Effector CD8-positive, alpha-beta T cell (primary cell): ENCODE data around the gene IRF4.

ENCODE experiments used
- DNase-seq: peaks from one replicate; lab custom pipeline; 2025; lab: John Stamatoyannopoulos, UW

The IRF4 gene

DNA sequence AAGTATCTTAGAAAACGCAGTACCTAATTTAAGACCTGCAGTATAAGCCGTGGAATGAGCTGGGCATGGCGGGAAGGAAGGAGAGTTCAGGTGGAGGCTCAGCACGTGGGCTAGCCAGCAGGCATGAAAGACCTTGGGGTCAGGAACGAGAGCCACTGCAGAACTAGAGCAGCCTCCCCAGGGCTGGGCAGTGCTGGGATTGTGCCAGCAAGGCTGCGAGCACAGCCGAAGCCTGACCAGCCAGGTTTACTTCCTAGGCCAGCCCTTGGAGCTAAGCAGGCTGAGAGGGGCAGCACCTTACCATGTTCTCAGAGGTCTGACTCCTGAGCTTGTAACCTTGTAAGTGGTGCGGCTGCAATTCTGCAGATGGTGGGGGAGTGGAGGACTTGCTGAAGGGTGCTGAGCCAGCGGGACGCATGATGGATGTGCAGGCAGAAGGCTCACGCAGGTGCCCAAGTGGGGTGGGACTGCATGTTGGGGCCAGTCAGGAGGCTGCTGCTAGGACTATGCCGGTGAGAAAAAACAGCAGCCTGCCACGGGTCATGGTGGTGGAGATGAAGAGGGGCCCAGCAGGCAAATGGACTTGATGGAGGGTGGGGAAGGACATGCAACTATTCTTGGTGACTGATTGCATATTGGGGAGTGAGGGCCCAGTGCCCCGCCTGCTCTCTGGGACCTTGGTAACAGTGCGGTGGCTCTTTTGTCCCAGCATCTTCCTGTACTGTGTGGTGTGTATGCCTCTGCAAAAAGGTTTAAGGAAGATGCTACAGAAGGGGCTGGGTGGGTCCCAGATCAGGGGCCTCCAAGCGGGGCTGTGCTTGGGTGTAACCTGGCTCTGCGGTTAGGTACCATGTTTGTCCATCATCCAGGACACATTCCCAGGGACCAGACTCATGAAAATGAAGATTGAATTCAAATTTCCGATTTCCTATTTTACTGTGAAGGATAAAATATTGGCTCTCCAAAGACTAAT, 37.6 kb upstream of the IRF4 start:
- DNase-seq = no peak

DNA sequence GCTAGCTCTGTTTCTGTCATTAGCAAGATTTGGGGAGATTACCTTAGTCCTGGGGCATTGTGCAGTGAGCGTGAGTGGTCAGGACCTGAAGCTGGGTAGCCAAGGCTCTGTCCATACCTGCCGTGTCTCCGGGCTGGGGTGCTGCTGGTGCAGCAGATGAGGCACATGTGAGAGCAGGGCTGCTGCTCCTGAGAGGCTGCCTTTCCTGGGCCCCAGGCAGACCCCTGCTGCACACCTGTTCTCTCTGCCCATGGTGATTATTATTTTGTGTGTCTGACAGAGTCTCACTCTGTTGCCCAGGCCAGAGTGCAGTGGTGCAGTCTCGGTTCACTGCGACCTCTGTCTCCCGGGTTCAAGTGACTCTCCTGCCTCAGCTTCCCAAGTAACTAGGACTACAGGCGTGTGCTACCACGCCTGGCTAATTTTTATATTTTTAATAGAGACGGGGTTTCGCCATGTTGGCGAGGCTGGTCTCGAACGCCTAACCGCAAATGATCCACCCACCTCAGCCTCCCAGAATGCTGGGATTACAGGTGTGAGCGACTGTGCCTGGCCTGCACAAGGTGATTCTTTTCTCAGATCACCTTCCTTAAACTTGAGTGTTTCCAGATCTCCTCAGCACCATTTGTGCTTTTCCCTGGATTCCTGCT, 36.8 kb upstream of the IRF4 start:
- no peak for DNase-seq

DNA sequence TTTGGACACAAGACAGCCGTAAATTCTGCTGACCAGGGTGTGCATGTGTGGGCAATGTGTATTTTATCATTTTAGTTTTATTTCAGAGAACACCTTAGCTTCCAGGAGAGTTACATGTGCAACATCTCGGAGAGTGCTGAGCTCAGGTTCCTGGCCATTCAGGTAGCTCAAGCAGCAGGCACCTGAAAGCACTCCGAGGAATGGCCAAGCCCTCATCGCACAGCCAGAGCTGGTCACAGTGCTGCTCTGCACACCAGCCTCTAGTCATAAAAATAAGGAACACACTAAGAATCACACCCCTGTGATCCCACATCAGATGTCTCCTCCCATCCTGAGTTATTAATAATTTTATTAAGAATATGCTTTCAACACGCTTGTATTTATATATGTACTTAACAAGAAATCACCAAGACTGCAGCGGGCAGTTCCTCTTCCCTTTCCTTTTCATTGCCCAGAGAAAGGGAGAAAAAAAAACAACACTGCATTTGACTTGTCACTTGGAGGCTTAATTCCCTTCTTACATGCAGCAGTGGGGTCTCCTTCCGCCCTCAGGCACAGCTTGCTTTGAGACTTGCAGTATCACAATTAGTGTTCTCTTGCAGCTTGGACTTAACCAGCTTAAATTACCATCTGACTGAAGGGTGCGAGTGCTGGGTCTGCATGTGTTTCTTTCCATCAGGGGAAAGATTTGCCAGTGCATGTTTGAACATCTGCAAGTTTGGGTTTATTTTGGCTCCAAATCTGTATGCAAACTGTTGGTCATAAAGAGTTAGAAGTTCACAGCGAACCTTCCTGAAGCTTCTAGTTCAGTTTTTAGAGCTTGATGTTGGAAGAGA, 36.0 kb upstream of the IRF4 start:
- DNase-seq = no peak

DNA sequence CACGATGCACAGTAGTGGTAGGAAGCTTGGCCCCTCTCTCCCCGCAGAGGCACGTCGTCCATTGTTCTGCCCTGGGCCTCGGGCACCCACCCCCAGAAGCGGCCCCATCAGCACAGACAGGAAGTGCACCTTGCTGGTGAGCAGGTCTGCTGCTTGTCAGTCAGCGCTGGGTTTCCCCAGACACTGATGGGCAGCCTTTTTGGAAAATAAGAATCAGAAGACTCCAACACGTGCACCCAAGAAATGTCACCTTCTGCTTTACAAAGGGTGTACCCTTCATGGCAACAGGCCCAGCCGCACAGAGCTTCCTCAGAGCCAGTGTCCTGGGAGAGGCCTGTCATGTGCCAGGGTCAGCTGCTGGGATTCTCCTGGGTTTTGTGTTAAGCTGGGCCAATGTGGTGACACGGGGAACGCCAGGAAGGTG, 34.7 kb upstream of the IRF4 start:
- no peak for DNase-seq

DNA sequence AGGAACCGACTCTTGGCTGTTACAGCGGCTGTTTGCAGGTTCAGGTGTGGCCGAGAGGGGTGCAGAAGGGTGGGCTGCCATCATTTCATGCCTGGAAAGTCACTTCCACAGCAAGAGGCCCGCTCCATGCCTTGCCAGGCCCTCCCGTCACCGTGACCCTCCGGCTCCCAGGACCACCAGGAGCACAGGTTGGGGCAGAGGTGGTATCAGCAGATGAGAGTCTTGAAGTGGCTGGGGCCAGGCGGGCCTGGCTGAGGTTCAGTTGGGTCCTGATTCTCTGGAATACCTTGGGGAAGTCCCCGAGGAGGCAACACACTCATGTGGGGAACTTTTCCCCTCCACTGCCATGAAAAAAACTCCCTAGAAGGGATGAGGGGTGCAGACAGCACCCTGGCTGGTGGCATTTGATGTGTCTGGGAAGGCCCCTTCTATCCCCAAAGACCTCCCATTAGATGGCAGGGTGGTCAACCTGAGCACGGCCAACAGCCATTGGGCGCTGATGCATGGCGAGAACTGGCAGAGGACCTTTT, 34.2 kb upstream of the IRF4 start:
- no peak for DNase-seq

DNA sequence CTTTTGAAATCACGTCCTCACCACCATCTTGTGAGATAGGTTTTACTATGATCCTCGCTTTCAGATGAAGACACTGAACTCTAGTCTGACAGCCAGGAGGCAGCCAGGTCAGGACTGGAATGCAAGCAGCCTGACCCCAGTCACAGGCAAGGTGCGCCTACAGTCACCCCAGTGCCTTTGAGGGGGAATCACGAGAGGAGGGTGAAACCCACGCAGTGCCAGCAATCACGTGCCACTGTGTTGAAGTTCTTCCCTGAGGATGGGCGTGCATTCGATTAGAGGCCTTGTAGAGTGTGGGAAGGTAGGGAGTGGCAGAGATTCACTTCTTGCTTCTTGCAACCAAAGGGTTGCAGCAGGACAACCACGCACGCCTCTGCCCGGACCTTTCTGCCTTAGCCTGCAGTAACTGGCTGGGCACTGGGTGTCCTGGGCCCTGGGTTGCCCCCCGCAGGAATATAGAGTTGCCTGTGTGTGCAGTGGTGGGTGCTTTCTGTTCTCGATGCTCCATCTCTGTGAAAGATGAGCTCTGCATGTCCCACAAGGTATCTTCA, 33.7 kb upstream of the IRF4 start:
- no peak for DNase-seq

DNA sequence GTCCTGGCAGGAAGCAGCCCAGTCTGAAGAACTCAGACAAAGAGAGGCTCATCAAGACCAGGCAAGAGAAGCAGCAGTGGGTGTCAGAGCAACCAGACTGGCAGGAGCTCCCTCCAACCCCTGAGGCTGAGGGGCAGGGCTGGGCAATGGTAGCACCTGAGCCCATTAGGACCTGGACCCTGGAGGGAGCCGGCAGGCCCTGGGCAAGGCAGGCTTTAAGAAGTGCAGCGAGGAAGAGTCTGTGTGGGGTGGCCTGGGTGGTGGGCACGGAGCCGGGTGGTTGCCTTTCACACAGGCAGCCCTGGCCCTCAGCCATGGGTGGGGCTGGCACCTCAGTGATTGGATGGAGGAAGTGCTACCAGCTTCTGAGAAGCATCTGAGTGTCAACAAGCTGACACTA, 33.1 kb upstream of the IRF4 start:
- no peak for DNase-seq

DNA sequence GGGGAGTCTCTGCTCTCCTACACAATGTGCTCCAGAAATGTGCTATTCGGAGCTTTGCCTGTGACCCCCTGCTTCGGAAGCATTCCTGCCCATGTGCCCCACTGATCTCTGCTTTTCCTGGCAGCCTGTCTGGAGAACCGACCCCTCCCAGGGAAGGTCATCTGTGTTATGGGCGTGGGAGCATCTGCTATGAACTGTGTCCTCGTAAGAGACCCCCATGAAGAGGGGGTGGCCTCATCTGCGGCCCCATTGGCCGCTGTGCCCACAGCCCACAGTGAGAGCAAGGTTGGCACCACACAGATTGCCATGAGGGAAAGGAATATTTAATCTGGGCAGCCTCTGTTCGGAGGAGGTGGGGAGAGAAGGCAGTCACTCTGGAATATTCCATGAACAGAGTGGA, 32.7 kb upstream of the IRF4 start:
- DNase-seq = no peak

DNA sequence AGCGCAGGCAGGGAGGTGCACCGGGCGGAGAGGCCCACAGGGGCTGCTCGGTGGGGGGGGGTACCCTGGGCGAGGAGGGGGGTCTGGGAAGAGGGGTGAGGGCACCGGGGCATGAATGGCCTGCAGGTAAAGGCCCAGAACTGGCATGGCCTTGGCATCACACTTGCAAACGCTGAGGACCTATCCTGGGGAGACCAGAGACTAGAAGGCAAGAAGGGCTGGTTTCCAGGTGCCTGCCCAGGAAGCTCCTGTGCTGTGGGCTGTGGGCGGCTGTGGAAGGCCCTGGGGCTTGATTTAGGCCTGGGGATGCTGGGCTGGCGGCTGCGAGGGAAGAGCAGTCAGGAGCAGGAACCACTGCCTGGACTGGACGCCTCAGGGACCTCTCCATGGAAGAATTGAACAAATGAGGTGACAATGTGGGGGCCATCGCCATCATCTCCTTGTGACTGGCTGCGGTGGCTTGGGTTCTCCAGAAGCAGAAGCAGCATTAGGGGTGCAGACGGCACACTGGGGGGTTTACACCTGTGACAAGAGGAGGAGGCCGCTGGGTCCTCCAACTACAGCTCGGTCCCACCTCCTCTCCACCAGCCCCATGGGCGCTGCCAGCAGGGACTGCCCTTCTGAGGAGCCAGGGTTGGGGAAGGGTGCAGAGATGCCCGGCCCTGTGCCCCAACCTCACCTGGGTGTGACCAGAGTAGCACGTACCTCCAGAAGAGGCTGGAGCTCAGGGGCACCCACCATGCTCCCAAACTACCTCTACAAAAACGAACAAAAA, 32.1 kb upstream of the IRF4 start:
- DNase-seq = no peak

DNA sequence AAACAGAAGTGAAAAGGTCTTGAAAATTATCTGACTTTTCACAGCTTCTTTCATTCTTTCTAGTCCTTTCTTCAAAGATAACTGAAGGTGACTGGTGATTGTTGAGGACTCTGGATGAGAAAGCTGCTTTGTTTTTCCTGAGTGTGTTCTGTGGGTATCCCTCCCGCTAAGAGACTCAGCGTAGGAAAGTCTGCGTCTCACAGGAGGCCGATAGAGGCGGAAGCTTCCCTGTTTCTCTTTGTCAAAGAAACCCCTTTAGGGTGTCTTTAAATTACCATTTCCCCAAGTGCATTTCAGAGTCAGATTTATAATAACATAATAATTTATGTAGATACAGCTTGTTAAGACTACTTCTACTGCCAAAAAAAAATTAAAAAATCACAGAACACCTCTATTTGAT, 31.2 kb upstream of the IRF4 start:
- no peak for DNase-seq

DNA sequence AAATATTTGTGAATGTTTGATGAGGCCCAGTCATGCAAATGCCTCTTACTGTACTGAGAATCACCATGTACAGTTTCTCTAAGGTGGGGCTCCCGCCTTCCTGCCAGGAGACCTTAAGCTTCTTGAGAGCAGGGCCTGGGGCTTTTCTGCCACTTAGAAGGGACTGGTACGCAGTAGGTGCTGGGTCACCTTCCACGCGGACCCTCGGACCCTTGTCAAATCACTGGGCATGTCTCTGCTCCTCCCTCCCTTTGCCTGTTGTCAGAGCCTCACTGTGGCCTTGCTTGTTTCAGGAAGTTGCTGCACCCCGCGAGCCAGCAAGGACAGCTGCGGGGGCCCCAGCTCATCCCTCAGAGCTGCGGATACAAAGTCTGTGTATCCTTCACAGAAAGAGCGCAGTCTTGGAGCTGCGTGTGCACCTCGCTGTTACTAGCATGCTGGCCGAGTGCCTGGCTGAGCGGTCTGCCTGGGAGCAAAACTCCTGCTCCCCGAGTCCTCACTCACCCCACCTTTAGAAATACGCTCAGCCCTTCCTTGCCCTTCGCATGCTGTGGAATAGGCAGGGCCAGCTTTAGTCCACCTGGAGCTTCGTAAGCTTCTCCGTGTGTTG, 30.7 kb upstream of the IRF4 start:
- no peak for DNase-seq

DNA sequence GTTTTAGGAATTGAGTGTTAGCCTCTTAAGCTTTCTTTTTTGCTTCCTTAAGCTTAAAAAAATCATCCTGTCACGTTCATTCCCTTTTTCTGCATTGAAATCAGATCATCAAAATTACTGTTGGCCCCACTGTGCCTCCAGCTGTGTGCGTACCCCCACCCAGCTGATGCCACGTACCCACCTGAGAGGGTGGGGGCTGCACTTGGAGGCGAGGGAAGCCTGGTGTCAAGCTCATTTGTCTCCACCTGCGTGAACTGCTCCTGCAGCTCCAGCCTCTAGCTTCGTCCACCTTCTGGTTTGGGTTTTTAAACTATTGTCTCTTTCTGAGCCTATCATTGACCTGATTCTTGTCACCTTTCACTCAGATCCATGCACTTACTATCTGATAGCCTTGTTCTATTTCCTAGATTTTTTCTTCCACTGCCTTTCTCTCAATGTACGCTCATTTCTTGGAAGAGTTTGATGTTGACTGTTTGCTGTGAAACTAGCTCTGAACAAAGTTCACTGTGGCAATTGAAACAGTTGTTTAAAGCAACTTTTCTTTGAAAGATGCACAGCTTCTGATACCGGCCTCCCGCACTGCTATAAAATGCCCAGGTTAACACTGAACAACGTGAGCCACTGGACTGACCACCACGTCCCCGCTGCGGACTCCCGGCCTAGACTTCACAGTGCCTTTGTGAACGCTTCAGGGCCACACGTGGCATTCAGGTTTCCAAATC, 30.0 kb upstream of the IRF4 start:
- DNase-seq = no peak

DNA sequence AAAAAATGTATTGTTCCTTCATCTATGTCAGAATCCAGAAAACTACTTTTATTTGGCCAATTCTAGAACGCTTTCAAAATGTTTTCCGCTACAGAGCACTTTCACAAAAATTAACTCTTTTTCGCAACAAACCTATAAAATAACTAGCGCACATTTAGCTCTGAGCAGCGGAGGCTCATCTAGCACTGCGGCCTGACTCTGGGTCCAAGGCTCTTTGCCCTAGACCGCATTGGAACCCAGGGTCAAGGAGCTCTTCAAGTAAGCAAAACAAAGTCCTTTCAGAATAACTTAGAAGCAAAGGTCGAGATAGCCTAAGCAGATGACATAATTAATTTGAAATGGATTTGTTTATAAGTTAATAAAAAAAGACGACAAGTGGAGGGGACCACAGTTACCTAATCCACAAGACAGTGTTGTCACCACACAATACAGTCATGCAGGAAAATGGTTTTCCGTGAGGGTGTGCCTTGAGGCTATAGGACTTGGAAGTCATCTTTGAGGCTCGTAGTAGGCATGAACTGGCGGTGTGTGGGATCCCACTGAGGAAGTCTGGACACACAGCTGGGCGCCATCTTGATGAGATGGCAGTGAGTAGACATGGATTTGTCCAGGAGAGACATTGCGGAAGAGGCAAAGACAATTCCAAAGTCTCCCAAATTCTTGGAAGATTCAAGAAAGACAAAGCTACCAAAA, 29.2 kb upstream of the IRF4 start:
- DNase-seq = no peak

DNA sequence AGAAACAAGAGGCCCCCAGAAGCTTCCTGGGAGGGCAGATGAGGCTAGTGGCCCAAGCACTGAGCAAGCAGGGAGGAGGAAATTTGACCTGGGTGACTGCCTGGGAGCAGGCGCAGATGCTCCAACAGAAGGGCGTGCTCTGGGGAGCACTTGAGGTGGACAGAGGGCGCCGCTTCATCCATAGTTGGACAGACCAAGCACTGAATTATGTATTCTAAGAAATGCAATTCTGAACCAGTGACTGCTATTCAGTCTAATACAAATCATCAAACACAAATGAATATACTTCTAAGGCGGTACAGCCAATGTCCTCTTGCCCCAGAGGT, 28.7 kb upstream of the IRF4 start:
- no peak for DNase-seq

DNA sequence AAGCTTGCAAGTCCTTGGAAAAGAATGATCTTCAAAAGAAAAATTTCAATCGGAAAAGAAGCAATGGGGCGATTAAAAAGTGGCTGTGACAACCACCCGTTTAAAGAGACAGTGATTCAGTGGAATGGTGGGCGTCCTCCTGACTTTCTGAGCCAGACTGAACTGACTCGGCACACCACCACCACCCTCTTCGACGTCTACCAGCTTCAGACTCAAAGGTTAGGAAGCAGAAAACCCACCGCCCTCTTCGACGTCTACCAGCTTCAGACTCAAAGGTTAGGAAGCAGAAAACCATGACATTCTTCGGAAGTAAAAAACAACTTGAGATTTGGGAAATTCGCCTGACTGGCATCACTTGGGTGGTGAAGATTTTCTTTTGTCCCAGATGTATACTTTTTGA, 28.3 kb upstream of the IRF4 start:
- DNase-seq = no peak

DNA sequence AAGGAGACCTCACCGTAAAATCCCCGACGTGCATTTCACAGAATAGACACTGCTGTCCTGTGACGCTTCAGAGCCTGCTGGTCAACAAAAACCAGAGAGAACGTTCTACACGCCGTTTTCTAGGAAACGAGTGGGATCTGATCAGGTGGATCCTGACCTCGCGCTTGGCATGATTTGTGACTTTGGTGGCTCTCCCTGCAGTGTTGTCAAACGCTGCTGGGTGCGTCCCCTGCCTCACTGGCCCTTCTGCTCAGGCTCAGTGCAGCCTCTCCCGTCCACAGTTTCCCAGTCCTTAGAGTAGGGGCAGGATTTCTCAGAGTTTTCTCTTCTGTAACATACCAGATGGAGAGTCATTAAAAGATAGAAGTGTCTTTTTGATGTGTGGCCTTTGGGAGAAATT, 27.6 kb upstream of the IRF4 start:
- no peak for DNase-seq

DNA sequence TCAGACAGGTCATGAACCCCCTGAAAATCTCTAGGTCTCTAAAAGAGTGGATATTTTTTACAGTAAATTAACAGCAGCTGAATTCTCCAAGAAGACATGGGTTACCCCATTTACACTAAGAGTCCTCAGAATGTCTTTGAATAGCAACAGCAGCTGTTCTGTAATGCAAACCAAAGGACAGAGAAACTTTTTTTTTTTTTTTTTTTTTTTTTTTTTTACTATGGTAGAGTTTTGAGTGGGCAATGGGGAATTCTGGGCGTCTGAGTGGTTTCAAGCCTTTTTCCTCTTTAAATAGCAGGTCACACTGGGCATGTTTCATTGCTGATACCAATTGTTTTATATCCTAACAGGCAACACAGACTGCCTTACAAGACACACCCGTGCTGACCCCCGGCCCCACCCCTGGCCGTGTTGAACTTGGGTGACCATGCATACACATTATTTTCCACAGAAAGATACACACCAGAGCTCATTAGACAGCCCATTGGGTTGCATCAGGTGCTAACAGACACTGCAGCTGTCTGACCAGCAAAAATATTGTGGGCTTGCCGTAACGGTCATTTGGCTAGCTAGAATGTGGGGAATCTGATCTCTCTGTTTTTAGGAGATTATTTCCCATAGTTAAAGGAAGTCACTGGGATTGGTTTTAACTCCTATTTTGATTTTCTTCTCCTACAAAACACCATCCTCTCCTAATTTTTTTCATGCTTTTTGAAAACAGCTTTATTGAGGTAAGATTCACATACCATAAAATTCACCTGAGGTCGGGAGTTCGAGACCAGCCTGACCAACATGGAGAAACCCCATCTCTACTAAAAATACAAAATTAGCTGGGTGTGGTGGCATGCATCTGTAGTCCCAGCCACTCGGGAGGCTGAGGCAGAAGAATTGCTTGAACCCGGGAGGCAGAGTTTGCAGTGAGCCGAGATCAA, 26.7 kb upstream of the IRF4 start:
- DNase-seq = no peak

DNA sequence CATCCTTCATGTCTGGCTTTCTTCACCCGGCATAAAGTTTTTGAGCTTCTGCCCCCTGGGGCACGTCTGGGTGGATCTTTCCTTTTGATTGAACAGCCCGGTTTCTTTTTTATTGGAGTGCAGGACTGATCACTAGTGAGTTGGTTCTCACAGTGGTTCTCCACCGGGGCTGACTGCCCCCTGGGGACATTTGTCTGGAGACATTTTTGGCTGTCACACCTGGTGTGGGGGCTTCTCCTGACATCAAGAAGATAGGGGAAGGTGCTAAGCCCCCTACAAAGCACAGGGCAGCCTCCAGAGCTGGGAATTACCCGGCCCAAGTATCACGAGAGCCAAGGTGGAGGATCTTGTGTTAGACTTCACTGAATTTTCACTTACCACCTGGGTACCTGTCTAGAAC, 25.7 kb upstream of the IRF4 start:
- DNase-seq = no peak
